ENCODE measurements around the gene RCOR3.

Gene RCOR3

DNA sequence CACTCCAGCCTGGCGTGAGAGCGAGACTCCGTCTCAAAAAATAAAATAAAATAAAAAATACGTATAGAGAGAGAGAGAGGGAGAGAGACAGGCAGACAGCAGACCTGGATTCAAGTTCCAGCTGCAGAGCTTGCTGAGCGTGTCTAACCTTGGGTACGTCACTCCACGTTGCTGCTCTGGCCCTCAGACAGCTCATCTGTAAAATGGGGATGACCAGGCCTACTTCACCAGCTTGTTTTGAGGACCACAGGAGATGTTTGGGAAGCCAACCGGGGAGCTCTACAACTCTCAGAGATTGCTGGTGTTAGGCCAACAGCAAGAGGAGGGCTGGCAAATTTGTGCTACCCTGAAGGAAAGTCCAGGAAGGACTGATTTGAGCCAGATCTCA lies 67.0 kb downstream of the RCOR3 start:
- DNase-seq, result no peak

DNA sequence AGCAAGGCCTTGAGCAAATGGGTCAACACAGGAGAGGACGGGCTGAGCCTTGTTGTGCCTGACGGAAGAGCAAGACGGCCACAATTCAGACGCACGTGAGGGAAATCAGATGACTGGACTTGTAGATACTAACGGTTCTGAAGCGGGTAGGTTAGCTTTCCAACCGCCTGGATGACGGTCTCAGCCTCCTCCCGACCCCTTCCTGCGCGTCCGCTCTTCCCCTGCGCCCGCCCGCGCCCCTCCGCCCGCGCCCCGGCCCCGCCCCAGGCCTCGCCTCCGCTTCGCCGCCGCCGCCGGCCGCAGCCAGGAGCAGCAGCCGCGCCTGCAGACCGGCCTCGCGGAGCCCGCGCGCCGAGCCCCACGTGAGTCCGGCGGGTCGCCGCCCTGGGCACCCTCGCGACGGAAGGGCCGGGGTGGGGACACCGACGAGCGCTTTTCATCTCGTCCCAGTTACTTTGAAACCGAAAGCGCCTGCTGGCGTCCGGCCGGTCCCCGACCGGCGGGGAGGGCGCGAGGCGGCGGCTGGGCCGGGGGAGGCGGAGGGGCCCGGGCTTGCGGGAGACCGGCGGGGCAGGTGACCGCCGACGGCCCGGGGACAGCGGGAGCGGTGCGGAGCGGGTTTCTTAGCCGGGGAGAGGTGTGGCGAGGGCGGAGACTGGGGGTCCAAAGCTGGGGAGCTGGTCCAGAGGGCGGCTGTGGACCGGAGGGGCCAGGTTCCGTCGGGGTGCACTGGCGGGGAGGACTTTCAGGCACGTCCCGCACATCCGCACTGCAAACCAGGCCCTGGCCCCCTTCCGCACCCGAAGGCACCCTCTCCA lies 67.6 kb downstream of the RCOR3 start, which contains the start of gene TRAF5:
Gene TRAF5 (plus strand): TSS at position 306 of the 818 bp plus-strand sequence. CDS start 26,407 bp downstream, outside the sequence.
- DNase-seq, result peak; percentile 42

DNA sequence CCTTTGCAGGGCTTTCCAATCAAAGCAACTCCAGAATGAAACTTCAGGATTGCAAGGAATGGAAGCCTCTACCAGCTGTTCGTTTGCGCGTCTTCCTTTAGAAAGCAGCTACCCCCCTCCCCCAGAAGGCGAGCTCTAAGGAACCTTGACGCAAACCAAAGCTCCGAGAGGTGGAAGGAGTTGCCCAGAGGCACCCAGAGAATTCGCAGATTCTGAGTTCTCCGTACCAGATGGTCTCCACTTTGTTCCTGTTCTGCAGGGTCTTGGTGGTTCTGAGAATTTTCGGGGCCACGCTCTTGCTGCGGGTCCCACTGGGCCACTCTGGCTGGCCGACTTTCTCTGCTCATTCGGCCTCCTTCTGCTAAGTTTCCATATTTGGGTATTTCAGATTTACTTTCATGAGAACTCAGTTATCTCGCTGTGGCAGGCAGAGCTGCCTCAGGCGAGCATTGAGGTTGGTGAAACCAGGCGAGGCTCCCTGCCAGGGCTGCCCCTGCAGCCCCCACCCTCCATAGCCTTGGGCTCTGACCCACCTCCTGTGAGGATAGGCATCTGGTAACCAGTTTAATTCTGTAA lies 68.3 kb downstream of the RCOR3 start:
- peak; percentile 24 for DNase-seq

GRCh38 chr1:211328084-211328694 lies 69.0 kb downstream of the RCOR3 start:
- no peak for DNase-seq

DNA sequence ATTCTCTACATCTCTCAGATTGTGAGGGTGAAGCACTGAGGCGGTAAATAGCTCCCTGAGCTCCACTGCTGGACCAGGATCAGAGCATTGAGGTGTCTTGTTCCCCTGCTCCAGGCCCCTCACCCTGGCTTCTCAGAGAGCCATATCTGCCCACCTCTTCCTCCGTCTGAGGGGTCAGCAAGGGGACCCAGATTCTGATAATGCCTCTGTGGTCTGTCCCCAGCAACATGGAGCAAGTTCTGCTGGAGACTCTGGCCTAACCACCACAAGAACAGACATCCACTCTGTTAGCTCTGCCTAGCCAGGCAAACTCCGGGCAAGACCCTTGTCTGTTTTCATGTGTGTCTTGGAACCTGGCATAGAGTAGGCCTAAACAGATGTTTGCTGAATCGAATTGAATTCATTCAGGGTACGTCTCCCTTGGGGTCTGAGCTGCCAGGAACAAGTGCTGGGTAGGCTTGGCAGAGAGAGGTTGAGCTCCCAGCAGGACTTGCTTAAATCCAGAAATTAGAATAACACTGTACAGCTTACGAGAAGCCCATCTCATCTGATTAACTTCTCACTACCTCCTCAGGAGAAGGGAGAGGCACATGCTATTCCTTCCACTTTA lies 69.8 kb downstream of the RCOR3 start:
- no peak for DNase-seq

DNA sequence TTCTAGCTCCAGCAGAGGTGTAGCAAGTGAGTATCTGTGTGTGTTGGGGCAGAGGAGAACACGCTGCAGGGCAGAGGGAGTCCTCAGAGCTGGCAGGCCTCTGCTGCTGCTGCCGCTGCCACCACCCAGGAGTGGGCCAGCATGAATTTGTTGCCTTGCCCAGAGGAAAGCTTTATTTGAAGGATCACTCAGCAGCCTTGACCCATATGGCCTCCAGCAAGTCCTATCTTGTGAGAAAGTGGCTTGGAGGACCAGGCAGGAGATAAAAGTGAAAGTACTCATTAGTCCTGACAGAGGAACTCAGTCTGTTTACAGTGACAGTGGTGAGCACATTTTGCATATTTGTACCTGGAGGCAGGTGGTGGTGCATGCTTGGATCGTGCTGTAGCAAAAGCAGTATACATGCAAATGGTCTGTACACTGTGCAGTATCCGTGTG lies 70.6 kb downstream of the RCOR3 start:
- no peak for DNase-seq

- no peak for DNase-seq
These were observed 71.2 kb downstream of the RCOR3 start for GRCh38 chr1:211330282-211330936.

DNA sequence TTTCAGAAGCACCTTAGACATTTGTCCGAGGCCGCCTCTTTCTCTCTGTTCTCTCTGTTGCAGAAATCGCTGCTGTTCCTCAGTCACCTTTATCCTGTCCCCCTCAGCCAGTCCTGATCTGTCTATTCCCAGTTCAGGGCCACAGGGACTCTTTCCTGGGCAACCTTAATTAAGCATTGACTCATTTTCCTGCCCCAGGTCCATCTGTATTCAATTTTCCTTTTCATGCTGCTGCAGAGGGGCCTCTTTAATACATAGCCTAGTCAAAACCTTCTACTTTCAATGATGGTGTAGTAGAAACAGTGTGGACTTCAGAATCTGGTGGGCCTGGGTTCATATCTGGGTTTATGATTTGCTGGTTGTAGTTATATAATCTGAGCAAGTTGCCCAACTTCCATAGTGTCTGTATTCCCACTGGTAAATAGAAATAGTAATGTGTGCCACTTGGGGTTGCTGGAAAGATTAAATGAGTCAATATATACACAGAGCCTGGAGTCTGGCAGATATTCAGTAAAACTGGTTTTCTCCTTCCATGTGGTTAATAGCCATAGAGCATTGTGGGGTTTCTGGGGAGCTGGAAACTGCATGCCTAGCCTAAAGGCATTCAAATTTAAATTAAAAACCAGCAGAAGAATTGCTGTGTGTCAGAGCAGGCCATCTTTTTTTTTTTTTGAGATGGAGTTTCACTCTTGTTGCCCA lies 72.0 kb downstream of the RCOR3 start:
- no peak for DNase-seq

- DNase-seq, result no peak
These were observed 73.0 kb downstream of the RCOR3 start for GRCh38 chr1:211332036-211332616.

GRCh38 chr1:211332830-211333229 lies 73.7 kb downstream of the RCOR3 start:
- DNase-seq, result no peak

- no peak for DNase-seq
These were observed 74.7 kb downstream of the RCOR3 start for GRCh38 chr1:211333906-211334305.

- DNase-seq, result no peak
These were observed 75.8 kb downstream of the RCOR3 start for GRCh38 chr1:211334986-211335385.

GRCh38 chr1:211335522-211336157 lies 76.5 kb downstream of the RCOR3 start:
- no peak for DNase-seq

- DNase-seq, result no peak
These were observed 77.0 kb downstream of the RCOR3 start for GRCh38 chr1:211336161-211336560.

- no peak for DNase-seq
These were observed 77.6 kb downstream of the RCOR3 start for GRCh38 chr1:211336775-211337174.

GRCh38 chr1:211337430-211338223 lies 78.5 kb downstream of the RCOR3 start:
- no peak for DNase-seq

- no peak for DNase-seq
These were observed 79.1 kb downstream of the RCOR3 start for GRCh38 chr1:211338224-211338620.

GRCh38 chr1:211339631-211340041 lies 80.5 kb downstream of the RCOR3 start:
- DNase-seq, result no peak

DNA sequence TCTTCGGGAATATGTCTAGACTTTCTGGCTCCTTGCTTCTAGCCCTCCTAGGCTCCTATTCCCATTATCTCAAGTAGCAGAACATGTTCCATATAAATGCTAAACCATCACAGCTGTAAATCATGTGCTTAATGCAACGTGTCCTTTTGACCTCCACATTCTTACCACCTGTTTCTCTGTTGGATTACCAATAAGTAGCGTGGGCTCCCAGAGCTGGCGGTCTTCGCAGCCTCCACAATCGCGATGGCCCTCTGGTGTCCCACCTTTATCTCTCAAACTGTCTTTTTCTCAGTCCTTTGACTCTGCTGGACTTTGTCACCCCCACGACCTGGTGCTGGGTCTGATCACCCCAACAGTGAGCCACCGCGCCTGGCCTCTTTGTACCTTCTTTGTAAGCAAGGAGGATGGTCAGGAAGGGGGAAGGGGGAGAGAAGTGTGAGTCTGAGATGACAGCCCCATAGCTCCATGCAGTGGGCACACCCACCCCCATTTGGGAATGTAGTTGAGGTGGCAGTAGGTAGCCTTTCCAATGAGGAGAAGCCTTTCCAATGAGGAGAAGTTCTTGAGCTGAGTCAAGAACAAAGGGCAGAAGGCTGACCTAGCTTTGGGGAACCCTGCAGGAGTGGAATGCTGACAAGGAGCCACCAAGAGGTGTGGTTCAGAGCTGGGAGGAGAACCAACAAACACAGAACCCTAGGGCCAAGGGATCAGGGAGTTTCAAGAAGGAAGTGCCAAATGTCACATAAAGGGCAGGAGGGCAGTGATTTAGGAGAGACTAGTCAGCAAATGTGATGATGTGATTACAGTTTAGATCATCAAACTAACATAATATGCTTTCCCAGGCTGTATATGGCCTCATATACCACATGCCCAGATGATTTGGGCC lies 81.7 kb downstream of the RCOR3 start:
- no peak for DNase-seq

- DNase-seq, result no peak
These were observed 82.8 kb downstream of the RCOR3 start for GRCh38 chr1:211341999-211342398.

Measured in stimulated activated CD4-positive, alpha-beta T cell treated with anti-CD3 and anti-CD28 coated beads, Interleukin-1b, Interleukin-23, amount 100 ng/mL, for 48 hours (primary cell).